ENCODE results near the gene SDK2. TPM values are rescaled to one million over a fixed set of nuclear protein-coding genes. Genes with fewer than 3 reads are reported as not detected.

SDK2 gene
- total and polyA plus RNA-seq, 2 of the 4 experiments (the other 2 are of a cell fraction) = under 0.01 to 0.03 TPM

DNA sequence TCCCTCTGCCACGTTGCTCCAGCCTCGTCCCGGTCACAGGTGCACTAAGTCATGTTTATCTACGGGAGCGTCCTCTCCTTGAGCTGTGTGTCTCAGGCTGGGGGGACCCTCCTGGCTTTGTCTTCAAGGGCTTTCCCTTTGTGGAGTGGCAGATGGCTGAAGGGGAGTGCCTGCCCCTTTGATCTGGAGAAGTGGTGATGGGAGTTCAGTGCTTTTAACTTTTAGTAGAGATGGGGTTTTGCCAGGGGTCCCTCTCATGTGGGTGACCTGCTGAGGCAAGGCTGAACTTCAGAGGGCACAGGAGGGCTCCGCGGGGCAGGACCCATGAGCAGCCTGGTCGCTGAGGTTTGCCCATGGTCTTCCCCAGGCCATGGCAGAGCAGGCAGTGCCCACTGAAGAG, 259.3 kb downstream of the SDK2 start:
- 69% methylated on average over 3 of the region's 8 CpGs; no CpG with 5 or more reads in 1 of the 2 experiments for WGBS, 2 experiments (ENCODE audit: extremely low coverage in 2 of 2, insufficient read length in 1 of 2)
- no peak overlapping the region for H2AK9ac ChIP-seq (replicated peaks; ENCODE audit: low read depth, low read length, poor library complexity)
- no peak overlapping the region for H3K4me3 ChIP-seq (ENCODE audit: insufficient read depth, low read depth, low read length)
- intact Hi-C loops (cut with micrococcal nuclease) = no loop called here
- no peak overlapping the region for H4K5ac ChIP-seq (ENCODE audit: low read depth, low read length)
- H3K9me1 ChIP-seq (ENCODE audit: insufficient read depth, low read length) = no peaks in the 10 kb centered on the region
- no peak overlapping the region for H3K4me2 ChIP-seq (ENCODE audit: low read depth, low read length)
- no peak overlapping the region for H2BK120ac ChIP-seq (ENCODE audit: low read depth, low read length)
- no peaks in the 10 kb centered on the region for H3K4me1 ChIP-seq (ENCODE audit: control insufficient read depth, insufficient read depth, low read length)
- no peak for ATAC-seq (ENCODE audit: low read depth)
- no peak overlapping the region for H3K18ac ChIP-seq (ENCODE audit: low read depth, low read length)
- H2BK5ac ChIP-seq (ENCODE audit: low read depth, low read length, poor library complexity, severe bottlenecking) = no peak overlapping the region
- H3K56ac ChIP-seq (ENCODE audit: extremely low read depth, insufficient read depth, low read length) = no peak overlapping the region
- no peak overlapping the region for H2BK20ac ChIP-seq (ENCODE audit: low read depth, low read length)
- dilution Hi-C loops (cut with HindIII; ENCODE audit: low sequenced_read_pairs, unreplicated experiment) = no loop called here
- H3K9ac ChIP-seq (ENCODE audit: low read depth, low read length) = no peak overlapping the region
- ChIA-PET POLR2A (ENCODE audit: unreplicated experiment) (no interaction called here), CTCF (no interaction called here)
- H4K20me1 ChIP-seq (ENCODE audit: insufficient read depth, low read length) = no peaks in the 10 kb centered on the region
- H3K4ac ChIP-seq (ENCODE audit: low read depth, low read length) = no peak overlapping the region
- TF ChIP-seq MAZ (IDR thresholded peaks at IDR 0.05; ENCODE audit: borderline replicate concordance, low read depth, low read length) (no peak), RFX5 (IDR thresholded peaks at IDR 0.05; ENCODE audit: low read depth, low read length) (no peak), POLR2A (IDR thresholded peaks at IDR 0.05; ENCODE audit: low read depth, low read length) (no peak), RAD21 (IDR thresholded peaks at IDR 0.05; ENCODE audit: low read length) (no peak), BHLHE40 (IDR thresholded peaks at IDR 0.05; ENCODE audit: low read depth, low read length) (no peak), FOS (IDR thresholded peaks at IDR 0.05; ENCODE audit: low read depth, low read length) (no peak), CEBPB (IDR thresholded peaks at IDR 0.05; ENCODE audit: low read depth, low read length) (no peak), SMC3 (IDR thresholded peaks at IDR 0.05; ENCODE audit: low read depth, low read length) (no peak), CHD1 (IDR thresholded peaks at IDR 0.05; ENCODE audit: low read depth, low read length) (no peak), RCOR1 (IDR thresholded peaks at IDR 0.05; ENCODE audit: insufficient replicate concordance, low read length) (no peak), MAFK (IDR thresholded peaks at IDR 0.05; ENCODE audit: low read depth, low read length) (no peak)
- TF ChIP-seq, protein P1, sequence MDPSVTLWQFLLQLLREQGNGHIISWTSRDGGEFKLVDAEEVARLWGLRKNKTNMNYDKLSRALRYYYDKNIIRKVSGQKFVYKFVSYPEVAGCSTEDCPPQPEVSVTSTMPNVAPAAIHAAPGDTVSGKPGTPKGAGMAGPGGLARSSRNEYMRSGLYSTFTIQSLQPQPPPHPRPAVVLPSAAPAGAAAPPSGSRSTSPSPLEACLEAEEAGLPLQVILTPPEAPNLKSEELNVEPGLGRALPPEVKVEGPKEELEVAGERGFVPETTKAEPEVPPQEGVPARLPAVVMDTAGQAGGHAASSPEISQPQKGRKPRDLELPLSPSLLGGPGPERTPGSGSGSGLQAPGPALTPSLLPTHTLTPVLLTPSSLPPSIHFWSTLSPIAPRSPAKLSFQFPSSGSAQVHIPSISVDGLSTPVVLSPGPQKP (IDR thresholded peaks at IDR 0.05; ENCODE audit: borderline replicate concordance, low read depth, low read length) = no peak
- DNase-seq = no peak
- no peak overlapping the region for H2AK5ac ChIP-seq (ENCODE audit: low read depth, low read length)
- no peak overlapping the region for H4K91ac ChIP-seq (ENCODE audit: insufficient read depth, low read depth, low read length)
- H3K79me1 ChIP-seq (ENCODE audit: low read depth in 1 of 2, low read length in 2 of 2) = no peaks in the 10 kb centered on the region
- H2BK15ac ChIP-seq (ENCODE audit: low read depth, low read length) = no peak overlapping the region
- in situ Hi-C loops (cut with MboI; ENCODE audit: low sequenced_read_pairs) = no loop called here
- BruUV-seq (replicated peaks) = no TSS peak
- H3K27me3 ChIP-seq (ENCODE audit: control insufficient read depth, insufficient read depth, low read length) = peaks cover 21% of the 10 kb centered on the region
- H3K9me3 ChIP-seq (ENCODE audit: control insufficient read depth, insufficient read depth, low read length) = no peaks in the 10 kb centered on the region
- no peak overlapping the region for H2AFZ ChIP-seq (replicated peaks; ENCODE audit: low read length, poor library complexity)
- H3K36me3 ChIP-seq (ENCODE audit: control insufficient read depth, insufficient read depth, low read length) = no peaks in the 10 kb centered on the region
- no peak overlapping the region for H3K23ac ChIP-seq (ENCODE audit: low read depth, low read length)
- no peak overlapping the region for H3K14ac ChIP-seq (replicated peaks; ENCODE audit: low read depth, low read length)
- H3K27ac ChIP-seq (ENCODE audit: insufficient read depth, low read length) = no peak overlapping the region
- no peak overlapping the region for H4K8ac ChIP-seq (ENCODE audit: low read depth in 2 of 2, low read length in 2 of 2)
